OCI-LY3 (cell line): ENCODE results near the gene PITPNC1.

Experiments
- H2AFZ ChIP-seq: fragments of 200-600, 300-600 bp; shearing (Covaris generic); 2 replicates; pipeline ENCODE4 v1.6.0; 2014; ENCODE audit warnings: antibody characterized with exemption, low read depth, low read length
- H3K27ac ChIP-seq: fragments of 200-600, 300-600 bp; sonication (generic); 2 replicates; pipeline ENCODE4 v1.5.1; 2014; ENCODE audit warnings: mild to moderate bottlenecking, low read length, moderate library complexity, mixed read lengths
- H3K27me3 ChIP-seq: fragments of 200-600, 300-600 bp; sonication (generic); 2 replicates; pipeline ENCODE4 v1.6.1; 2014; ENCODE audit warnings: low read depth, low read length, mixed read lengths
- H3K36me3 ChIP-seq: fragments of 200-600, 300-600 bp; sonication (generic); replicated peaks from 2 replicates; pipeline ENCODE3; 2014; ENCODE audit warnings: low read depth, low read length, mixed read lengths
- H3K4me1 ChIP-seq: fragments of 300-600, 200-600 bp; sonication (generic); 2 replicates; pipeline ENCODE4 v1.6.1; 2014; ENCODE audit warnings: low read length, mixed read lengths
- H3K4me2 ChIP-seq: fragments of 200-600, 300-600 bp; sonication (generic); 2 replicates; pipeline ENCODE4 v1.6.1; 2014; ENCODE audit warnings: low read length, mixed read lengths
- H3K4me3 ChIP-seq: fragments of 300-600, 200-600 bp; sonication (generic); 2 replicates; pipeline ENCODE4 v1.5.1; 2014; ENCODE audit warnings: antibody characterized with exemption, mild to moderate bottlenecking, low read length, moderate library complexity
- H3K79me2 ChIP-seq: fragments of 300-600, 200-600 bp; shearing (Covaris generic); 2 replicates; pipeline ENCODE4 v1.6.1; 2014; ENCODE audit warnings: mild to moderate bottlenecking, low read length, mixed read lengths
- H3K9ac ChIP-seq: fragments of 300-600, 200-600 bp; shearing (Covaris generic); 2 replicates; pipeline ENCODE4 v1.6.0; 2014; ENCODE audit warnings: mild to moderate bottlenecking, low read length, moderate library complexity
- H3K9me3 ChIP-seq: fragments of 200-600, 300-600 bp; shearing (Covaris generic); 2 replicates; pipeline ENCODE4 v1.6.1; 2014; ENCODE audit warnings: low read length, mixed read lengths; ENCODE audit not compliant: insufficient read depth
- H4K20me1 ChIP-seq: fragments of 200-600, 300-600 bp; sonication (generic); 2 replicates; pipeline ENCODE4 v1.6.1; 2016; ENCODE audit warnings: low read length, mixed read lengths; ENCODE audit not compliant: insufficient read depth
- EZH2phosphoT487 ChIP-seq: fragments of 200-600 bp; shearing (Covaris generic); IDR thresholded peaks from 2 replicates; pipeline ENCODE4 v1.6.1; 2018; ENCODE audit warnings: antibody characterized with exemption, mixed run types, low read depth
- TF ChIP-seq, protein P1 (sequence below): fragments of 200-600, 300-600 bp; sonication (generic); IDR thresholded peaks from 2 replicates; pipeline ENCODE4 v1.5.1; 2014; ENCODE audit warnings: antibody characterized with exemption, low read length, low read depth

PITPNC1 gene

DNA sequence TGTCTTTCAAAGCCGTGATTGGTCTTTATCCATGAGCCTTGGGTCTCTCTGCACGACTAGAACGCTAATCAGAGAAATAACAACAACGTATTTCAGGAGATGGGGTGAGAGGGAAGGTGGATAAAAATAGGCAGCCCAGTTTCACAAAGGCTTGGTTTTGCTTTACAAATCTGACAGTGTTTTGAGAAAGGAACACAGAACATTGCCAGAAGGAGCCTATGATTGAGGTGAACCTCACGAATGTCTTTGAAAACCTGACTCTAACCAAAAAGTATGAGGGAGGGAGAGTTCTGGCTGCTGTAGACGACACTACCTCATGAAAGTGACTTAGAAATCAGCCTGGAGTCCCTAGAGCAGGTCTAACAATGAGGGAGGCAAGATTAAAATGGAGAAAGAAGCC lies 302.6 kb downstream of the PITPNC1 start:
- Histone ChIP-seq H3K9ac (no peak overlapping the region), H3K4me1 (no peaks in the 10 kb centered on the region), H4K20me1 (no peaks in the 10 kb centered on the region), H3K27me3 (no peaks in the 10 kb centered on the region), H2AFZ (no peak overlapping the region), H3K36me3 (no peaks in the 10 kb centered on the region), H3K4me2 (no peak overlapping the region), H3K9me3 (no peaks in the 10 kb centered on the region), H3K4me3 (no peak overlapping the region), H3K79me2 (no peaks in the 10 kb centered on the region), H3K27ac (no peak overlapping the region)
- TF ChIP-seq EZH2phosphoT487: no peak
- TF ChIP-seq, protein P1, sequence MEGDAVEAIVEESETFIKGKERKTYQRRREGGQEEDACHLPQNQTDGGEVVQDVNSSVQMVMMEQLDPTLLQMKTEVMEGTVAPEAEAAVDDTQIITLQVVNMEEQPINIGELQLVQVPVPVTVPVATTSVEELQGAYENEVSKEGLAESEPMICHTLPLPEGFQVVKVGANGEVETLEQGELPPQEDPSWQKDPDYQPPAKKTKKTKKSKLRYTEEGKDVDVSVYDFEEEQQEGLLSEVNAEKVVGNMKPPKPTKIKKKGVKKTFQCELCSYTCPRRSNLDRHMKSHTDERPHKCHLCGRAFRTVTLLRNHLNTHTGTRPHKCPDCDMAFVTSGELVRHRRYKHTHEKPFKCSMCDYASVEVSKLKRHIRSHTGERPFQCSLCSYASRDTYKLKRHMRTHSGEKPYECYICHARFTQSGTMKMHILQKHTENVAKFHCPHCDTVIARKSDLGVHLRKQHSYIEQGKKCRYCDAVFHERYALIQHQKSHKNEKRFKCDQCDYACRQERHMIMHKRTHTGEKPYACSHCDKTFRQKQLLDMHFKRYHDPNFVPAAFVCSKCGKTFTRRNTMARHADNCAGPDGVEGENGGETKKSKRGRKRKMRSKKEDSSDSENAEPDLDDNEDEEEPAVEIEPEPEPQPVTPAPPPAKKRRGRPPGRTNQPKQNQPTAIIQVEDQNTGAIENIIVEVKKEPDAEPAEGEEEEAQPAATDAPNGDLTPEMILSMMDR: no peak

DNA sequence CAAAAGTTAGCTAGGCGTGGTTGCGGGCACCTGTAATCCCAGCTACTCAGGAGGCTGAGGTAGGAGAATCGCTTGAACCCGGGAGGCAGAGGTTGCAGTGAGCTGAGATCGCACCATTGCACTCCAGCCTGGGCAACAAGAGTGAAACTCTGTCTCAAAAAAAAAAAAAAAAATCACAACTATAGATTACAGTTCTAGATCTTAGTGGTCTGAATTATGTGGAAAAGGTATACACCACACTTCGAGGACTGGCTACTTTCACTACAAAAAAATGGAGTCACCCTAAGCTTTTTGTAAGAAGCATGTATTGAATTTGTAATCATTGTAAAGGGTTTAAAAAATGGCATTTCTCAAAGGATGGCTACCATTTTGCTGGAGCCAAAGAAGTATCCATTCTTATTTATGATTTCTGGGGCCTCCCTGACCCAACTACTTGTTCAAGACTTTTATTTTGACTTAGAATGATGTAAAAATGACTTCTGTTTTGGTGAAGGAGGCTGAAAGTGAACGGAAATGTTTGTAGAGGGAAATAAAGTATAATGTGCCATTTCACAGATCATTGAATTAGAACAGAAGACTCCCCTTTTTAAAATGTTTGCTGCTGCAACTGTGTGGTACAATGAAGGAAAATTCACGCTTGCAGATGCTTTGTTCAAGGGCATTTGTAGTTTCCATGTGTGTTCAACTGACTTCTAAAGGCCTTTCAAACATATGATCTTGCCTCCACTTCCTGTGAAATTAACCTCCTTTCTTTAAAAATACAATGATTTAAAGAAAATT lies 303.6 kb downstream of the PITPNC1 start:
- Histone ChIP-seq H3K79me2 (no peaks in the 10 kb centered on the region), H3K4me3 (no peak overlapping the region), H3K36me3 (no peaks in the 10 kb centered on the region), H2AFZ (no peak overlapping the region), H3K4me2 (no peak overlapping the region), H3K27me3 (no peaks in the 10 kb centered on the region), H4K20me1 (no peaks in the 10 kb centered on the region), H3K9me3 (no peaks in the 10 kb centered on the region), H3K4me1 (no peaks in the 10 kb centered on the region), H3K9ac (no peak overlapping the region), H3K27ac (no peak overlapping the region)
- TF ChIP-seq EZH2phosphoT487: no peak
- TF ChIP-seq, protein P1: no peak

DNA sequence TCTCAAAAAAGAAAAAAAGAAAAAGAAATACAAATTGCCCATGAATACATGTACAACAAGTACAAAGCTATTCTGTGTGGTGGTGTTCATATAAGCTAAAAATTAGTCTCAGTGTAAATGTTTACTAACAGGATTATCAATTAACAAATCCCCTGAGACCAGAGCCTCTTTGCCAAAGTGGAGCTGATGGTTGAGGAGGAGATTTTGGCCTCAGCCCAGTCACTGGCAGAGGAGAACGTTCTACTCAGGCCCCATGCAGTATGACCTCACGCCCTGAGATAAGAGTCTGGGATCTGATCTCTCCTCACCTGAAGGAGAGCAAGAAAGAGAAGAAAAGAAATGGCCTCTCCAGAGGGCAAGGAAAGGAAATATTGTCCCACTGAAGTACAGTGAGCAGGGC lies 305.1 kb downstream of the PITPNC1 start:
- Histone ChIP-seq H3K79me2 (no peaks in the 10 kb centered on the region), H4K20me1 (no peaks in the 10 kb centered on the region), H3K4me3 (no peak overlapping the region), H3K27me3 (no peaks in the 10 kb centered on the region), H3K4me2 (no peak overlapping the region), H3K9me3 (no peaks in the 10 kb centered on the region), H3K4me1 (no peaks in the 10 kb centered on the region), H2AFZ (no peak overlapping the region), H3K36me3 (no peaks in the 10 kb centered on the region), H3K9ac (no peak overlapping the region), H3K27ac (no peak overlapping the region)
- TF ChIP-seq EZH2phosphoT487: no peak
- TF ChIP-seq, protein P1: no peak

DNA sequence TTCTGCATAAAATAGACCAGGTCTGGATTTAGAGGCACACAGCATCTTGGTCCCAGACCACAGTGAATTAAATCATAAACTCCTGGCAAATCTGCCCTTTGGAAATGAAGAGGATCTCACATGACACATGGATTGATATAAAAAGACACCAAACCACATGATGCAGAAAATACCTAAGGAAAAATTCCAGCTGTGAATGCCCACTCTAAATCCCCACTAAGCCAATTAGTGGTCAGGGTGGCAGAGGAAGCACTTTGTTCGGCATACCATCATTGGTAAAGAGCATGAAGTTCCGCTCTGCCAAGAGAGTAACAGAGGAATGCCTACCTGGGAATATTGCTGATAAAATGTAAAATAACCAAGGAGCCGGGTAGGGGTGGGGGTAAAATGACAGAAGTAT lies 308.3 kb downstream of the PITPNC1 start:
- H3K4me3 ChIP-seq: no peak overlapping the region
- no peak for TF ChIP-seq EZH2phosphoT487
- TF ChIP-seq, protein P1: no peak

More for the DNA sequence above, 308.3 kb downstream of the PITPNC1 start:
- H4K20me1 ChIP-seq: no peaks in the 10 kb centered on the region
- no peak overlapping the region for H3K4me2 ChIP-seq
- no peaks in the 10 kb centered on the region for H3K27me3 ChIP-seq
- H3K27ac ChIP-seq: no peak overlapping the region
- H3K36me3 ChIP-seq: no peaks in the 10 kb centered on the region
- H3K9ac ChIP-seq: no peak overlapping the region
- no peaks in the 10 kb centered on the region for H3K9me3 ChIP-seq
- H3K4me1 ChIP-seq: 0 out of 2 replicates have a peak, but pooled peaks cover 3% of the 10 kb centered on the region
- no peaks in the 10 kb centered on the region for H3K79me2 ChIP-seq
- no peak overlapping the region for H2AFZ ChIP-seq
